GM18861 (cell line): ENCODE measurements around the gene B3GLCT.

Source experiments
- ATAC-seq: cut with Tn5 transposase; IDR thresholded peaks from one replicate; pipeline ENCODE4 v1.9.1; 2021; ENCODE audit not compliant: unreplicated experiment

B3GLCT gene

DNA sequence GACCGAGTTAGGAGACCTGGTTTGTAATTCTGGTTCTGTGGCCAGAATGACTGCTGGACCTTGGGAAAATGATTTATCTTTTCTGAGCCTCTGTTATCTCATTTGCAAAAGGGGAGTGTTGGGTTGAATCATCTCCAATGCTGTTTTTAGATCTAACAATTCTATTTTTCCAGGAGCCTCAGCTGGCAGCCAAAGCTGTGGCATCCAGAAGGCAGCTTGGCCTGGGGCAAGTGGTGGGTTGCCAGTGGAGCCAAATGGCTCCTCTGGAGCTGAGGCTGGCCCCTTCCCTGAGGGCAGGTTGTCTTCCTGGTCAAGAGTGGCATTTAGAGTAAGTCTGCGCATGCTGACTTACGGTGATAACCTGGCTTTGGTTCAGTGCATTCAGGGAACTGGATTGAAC lies 21.3 kb downstream of the B3GLCT start:
- ATAC-seq = no peak

DNA sequence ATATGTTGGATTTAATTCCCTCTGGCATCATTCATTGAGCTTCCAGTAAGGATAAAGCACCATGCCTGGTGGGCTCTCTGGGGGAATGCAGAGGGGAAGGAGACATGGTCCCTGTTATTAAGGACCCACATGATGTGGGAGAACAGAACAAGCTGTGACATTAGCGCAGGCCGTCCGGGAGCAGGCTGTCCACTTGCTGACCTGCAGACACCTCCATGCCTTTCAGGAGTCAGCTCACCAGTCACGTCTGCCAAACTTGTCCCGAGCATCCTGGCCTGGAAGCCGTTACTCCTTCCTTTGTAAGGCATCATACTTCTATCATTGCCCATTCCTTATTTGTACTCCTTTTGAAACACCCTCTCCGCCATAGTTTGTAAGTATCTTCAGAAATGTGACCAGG lies 23.4 kb downstream of the B3GLCT start:
- no peak for ATAC-seq

DNA sequence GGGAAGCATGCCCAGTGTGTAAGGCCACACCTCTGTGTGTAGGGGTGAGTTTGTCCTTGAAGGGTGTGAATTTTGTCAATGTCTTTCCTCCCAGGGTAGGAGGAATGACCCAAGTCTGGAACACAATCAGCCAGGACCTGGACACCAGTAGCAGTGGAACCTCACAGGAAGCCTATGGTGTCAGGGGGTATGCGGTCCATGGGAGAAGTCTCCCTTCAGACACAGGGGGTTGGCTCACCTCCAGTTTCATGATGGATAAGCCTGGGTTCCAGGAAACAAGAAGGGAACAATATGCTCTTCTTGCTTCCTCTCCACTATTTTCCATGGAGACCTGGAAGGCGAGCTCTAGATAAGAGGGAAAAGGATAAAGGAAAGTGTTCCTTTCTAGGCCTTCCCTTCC lies 23.9 kb downstream of the B3GLCT start:
- ATAC-seq = no peak

DNA sequence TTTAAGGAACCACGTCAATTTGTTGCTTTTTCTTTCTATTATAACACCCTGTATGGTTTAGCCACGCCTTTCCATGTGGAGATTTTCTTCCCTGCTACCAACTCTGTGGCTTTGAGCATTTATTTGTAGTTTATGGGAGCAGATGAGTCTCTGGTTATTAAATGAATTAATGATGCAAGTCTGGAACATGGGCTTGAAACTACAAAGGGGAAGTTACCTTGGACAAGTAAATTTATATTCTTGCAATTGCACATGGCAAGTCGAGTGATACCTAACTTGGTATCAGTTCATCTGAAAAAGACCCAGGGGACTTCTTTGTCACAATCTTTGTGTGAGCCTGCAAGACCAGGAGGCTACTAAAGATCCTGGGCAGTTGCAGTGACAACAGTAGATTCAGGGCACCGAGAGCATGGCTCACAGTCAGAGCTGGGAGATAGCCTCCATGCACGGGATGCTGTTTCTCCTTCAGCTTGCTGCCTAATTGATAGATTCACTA lies 24.4 kb downstream of the B3GLCT start:
- ATAC-seq = no peak

DNA sequence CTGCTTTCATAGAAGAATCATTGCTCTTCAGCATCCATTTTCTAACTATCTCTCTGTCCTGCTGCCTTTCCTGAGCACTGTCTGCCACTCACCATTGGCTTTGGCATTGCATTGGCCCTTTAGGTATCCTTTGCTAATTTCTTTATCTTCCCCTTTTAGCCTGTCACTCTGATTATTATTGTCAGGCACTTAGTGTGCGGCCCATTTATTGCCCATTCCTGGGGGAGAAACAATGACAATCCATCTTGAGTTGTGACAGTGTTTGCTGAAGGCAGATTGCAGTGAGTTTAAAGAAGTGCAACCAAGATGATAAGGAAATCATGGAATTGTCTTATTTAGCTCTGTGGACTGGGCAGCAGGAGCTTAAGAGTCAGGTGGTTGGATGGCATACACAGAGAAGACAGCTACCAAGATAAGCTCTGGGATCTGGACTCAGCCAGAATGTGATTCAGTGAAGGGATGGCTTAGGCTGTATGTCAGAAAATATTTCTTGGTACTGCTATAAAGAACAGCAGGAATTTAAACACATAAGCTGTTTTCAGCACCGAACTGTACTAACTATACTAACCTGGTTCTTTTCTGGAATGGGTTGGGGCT lies 25.3 kb downstream of the B3GLCT start:
- no peak for ATAC-seq

DNA sequence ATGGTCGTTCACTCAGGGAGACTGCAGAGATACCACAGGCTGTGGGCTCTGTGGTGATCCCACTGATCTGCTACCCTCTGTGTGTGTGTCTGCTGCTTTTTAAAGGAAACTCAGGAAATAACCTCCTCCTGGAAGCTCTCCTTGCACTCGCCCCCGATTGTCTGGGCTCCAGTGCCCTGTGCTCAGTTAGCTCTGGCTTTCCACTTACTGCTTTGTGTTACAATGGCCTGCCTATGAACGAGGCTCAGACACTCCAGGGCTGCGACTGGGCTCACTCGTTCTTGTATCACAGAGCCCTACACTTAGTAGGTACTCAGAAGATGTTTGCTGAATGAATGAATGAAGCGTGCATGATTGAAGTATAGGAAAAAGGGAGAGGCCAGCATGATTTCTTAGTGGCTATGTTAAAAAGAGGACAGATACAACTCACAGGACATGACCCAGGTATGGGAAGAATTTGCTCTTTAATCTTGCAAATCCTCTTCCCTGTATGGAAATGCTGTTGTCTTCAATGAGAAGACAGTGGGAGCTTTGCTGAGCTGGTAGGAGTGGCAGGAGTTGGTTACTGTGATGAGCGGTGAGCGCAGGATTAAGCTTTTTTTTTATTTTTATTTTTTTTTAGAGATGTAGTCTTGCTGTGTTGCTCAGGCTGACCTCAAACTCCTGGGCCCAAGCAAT lies 26.4 kb downstream of the B3GLCT start:
- ATAC-seq = no peak

DNA sequence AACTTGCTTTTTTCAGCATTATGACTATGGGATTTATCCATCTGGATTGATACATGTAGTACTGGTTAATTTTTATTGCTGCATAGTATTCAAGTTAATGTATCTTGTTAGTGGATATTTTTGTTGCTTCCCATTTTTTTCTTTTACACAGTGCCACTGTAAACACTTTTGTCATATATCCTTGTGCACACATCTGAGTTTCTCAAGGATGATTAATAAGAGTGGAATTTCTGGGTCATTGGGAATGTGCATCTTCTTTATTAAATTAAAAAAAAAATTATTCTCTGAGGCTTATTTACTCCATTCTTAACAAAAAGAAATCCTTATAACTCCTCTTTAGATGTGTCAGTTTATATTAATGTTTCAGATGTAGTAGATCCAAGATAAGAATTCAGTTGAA lies 27.3 kb downstream of the B3GLCT start:
- no peak for ATAC-seq

DNA sequence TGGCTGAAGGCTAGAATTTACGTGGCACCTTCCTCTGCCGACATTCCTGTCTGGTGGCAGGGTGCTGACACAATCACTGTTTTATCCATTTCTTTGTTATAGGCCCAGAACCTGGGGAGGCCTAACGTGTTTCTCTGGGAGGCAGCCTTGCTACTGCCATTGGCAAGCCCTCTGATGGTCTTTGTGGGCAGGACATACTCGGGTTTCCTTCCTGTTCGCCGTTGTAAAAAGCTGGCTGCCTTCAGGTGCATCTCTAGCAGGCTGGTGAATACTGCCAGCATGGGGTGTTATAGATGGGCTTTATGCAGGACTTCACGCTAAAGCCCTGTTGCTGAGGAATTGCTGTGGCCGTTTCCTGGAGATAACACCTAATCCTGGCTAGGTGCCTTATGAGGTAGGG lies 28.1 kb downstream of the B3GLCT start:
- no peak for ATAC-seq

DNA sequence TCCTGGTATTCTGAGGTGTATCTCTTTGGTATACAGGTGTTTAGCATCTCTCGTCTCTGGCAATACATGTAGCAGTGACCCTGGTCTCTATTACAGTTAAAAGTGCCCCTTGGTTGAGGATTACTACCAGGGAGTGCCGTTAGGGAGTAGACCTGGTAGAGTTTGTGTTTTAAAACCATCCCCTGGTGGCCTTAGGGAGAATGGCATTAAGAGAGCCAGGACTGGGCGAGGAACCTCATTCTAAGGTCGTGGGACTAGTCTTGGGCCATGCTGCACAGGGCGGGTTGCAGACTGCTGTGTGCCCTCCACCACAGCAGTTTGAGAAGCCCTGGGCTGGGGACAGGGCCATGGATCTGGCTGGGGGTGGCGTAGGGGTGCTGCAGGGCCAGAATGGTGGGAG lies 35.0 kb downstream of the B3GLCT start:
- ATAC-seq = peak; percentile 54

DNA sequence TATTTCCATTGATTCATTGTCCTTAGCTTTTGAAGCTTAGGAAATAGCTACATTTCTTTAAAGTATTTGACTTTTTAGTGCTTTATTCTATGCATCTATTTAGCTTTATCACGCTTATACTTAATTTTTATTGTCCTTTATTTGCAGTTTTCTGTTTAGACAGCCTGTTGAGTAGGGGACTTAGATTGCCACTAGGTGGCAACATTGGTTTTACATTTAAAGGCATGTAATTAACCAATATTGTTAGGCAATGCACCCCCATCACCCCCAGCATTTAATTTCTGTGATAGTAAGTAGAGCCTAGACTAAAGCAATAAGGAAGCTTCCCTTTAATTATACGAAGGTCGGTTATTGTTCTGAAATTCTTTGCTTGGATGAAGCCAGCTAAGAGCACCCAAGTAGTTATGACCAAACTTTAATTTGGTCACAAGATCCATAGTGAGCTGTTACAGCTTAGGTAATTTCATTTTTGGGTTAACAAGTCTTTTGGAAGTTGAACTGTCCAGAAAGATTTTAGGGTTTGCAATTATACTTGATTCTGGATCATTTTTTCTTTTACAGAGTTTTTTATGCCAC lies 36.5 kb downstream of the B3GLCT start:
- no peak for ATAC-seq

DNA sequence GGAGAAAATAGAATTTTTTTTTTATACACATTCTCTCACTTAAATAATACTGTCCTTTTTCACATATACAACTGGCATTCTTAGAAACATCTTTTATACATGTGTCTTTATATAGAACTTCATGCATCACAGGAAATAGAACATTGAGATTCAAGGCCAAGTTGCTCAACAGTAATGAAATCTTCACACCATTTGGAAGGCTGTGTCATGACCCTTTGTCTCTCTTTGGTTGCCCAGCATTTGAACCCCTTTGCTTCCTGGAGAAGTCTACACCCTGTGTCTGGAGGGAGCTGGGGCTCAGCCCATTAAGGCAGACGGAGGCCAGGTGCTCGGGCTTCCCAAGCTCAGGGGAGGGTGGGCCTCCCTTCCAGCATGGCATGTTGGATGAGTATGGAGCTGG lies 41.1 kb downstream of the B3GLCT start:
- ATAC-seq = no peak

DNA sequence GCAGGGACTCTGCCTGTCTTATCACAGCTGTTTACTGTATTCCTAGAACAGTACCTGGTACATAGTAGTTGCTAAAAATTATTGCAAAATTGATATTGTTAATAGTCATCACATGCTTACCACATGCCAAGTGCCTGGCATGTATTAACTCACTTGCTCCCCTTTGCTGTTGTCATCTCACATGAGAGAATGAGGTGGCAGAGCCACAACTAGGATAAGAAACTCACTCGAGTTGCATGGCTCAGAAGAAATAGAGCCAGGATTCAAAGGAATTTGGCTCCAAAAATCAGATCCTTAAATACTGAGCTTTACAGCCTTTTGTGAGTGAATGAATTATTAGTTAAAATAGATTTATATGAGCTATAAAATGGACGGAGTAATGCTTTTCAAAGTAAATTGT lies 42.6 kb downstream of the B3GLCT start:
- no peak for ATAC-seq

DNA sequence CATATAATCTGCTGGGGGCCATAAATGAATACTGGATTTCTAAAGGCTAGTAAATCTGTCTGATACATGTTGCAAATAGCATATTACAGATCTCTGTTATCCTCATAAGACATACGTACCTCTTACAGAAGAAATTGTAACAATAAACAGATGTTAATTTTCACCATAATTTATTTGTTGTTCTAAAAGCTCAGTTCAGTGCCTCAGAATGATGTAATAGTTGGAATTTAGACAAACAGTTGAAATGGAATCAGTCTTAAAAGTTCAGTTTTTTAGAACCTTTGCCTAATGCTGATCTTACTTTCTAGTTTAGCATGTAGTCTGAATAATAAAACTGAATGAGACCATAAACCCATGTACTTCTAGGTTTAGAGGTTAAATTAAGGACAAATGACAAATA lies 43.1 kb downstream of the B3GLCT start:
- ATAC-seq = no peak

DNA sequence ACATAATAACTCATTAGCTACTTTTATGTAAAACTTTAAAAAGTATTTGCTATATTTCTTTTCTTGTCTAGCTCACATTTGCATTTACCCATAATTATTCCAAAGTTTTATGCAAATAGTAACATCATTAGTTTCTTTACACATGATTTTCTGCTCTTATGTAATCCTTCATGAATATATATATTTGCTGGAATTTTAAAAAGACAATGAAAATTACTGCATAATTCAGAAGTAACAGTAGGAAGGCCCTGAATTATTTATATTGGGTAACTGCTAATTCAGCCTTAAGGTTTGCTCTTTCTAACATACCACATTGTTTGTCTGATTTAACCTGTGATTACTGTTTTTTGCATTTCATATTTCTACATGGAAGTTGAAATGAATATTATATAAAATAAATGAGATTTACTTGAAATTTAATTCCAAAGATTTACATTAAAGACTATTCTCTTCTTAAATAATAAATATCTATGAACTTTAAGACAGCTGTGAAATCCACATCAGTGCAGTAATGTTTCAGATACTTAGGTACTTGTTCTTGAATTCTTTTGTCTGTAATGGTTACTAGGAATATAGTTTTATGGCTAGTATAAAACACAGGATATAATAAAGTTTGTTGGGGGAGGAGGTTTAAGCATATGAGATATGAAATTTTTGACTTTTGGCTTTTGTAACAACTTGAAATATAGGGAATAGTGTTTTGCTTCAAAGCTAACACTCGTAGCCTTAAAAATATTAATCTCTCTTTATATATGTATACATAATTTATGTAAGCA lies 46.0 kb downstream of the B3GLCT start:
- ATAC-seq = no peak

DNA sequence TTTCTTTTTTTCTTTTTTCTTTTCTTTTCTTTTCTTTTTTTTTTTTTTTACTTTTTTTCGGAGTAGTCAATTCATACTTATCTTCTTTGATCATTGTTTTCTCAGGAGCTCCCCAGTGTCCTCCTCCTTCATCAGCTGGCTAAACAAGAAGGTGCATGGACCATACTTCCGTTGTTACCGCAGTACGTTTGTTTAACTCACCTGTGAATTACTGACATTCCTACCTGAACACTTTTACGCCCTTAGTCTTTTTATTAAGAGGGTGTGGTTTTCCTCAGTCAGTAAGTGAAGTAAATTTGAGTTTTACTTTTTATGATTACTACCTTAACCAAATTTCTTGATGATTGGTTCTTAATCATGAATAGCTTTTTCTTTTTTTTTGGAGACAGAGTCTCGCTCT lies 47.1 kb downstream of the B3GLCT start:
- ATAC-seq = no peak

DNA sequence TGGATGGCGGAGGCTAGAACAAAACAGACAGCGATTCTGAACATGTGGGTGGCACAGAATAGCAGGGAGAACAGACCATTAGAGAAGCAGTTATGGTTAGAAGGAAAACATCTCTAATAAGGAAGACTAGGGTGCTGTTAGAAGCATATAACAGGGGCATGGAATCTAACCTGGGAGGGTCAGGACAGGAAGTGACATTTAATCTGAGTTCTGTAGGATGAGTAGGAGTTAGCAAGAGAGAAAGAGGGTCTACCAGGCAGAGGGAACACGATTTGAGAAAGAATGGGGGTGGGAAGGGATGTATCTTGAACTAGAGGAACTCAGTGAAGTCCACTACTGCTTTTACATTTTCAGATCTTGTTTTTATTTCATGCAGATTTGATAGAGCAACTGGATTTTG lies 48.6 kb downstream of the B3GLCT start:
- ATAC-seq = no peak

DNA sequence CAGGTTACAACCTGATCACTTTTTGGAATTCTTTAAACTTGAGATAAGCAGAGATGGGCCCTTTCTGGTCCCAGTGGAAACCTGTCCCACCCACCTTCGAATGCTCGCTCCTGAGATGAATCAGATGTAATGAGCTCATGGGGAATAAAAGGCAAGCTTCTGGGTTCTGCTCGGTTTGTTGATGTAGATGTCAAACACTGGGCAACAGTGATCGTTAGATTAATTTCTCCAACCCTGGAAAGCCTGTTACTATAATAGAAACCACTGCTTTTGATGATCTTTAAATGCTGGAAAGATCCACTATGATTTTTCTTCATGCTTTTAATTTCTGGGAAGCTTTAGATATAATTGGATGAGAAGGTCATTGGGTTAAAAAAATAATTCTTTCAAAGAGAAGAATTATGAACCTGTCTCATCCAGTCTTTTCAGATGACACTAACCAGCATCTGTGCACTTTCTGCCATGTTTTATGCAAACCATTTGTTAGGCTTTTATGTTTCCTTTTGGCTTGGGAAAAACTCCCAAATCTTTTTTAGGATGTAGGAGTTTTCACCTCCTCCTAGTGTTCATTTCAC lies 49.3 kb downstream of the B3GLCT start:
- no peak for ATAC-seq

DNA sequence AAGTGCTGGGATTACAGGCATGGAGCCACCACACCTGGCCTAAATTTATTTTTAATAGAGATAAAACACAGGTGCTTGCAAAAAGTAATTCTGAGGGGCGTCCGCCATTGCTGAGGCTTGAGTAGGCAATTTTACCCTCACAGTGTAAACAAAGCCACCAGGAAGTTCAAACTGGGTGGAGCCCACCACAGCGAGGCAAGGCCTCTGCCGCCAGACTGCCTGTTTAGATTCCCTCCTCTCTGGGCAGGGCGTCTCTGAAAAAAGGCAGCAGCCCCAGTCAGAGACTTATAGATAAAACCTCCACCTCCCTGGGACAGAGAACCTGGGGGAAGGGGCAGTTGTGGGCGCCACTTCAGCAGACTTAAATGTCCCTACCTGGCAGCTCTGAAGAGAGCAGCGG lies 50.7 kb downstream of the B3GLCT start:
- ATAC-seq = no peak

DNA sequence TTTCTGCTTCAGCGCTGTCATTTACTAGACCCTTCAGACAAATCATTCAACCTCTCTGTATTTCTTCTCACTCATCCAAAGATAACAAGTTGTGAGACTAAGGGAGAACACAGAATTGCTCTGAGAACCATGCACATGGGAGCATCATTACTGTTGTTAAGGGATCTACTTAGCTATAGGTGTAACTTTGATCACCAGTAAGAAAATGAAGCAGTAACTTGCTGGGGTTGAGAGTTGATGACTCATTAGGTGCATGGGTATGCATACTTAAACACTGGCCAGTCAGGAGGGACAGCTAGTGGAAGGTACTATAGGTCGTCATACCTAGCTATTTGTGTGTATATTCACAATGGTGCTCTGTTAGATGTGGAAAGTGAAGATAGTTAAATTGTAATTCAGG lies 61.5 kb downstream of the B3GLCT start:
- ATAC-seq = no peak

DNA sequence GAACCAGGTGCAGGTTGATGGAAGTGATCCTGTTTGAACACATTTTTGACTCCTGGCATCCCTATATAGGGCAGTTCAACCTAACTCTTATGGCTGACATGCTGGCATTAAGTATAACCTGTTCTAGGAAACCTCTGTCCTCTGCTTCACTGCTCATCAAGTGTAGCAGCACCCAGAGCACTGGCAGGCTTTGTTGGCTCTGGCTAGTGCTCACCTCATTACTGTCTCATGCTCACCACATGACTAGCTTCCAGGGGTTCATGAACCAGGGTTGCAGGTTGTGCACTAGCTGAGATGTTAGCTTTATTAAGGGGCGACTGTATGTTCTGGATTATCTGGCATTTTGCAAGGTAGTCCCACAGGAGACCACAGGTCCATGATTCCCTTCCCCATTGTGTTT lies 63.6 kb downstream of the B3GLCT start:
- ATAC-seq = no peak

DNA sequence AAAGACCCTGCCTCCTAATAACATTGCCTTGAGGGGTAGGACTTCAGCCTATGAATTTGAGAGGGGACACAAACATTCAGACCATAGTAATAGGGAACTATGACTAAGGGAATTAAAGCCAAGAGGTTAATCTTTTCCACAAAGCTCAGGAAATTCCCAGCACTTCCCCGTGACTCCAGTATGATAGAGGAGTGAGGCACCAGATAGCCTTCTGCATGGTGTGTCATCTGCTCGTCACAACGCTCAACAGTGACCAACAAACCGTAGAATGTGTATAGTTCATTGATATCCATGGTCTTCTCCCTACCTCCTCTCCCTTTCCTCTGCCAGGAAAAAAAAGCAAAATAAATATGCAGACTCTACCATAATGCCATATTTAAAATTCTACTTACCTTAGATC lies 64.4 kb downstream of the B3GLCT start:
- no peak for ATAC-seq
